Heart left ventricle (tissue), 13 donors: ENCODE measurements around the gene LSS.
"Not testable (repeated sequence)": the region's sequence is repeated elsewhere in the genome, so short reads cannot be mapped to it uniquely, and the experiment has no call there.

ENCODE experiments used
- CTCF ChIP-seq, 12 donors: fragments of 200-600 bp; sonication (generic) in 4 of 12; IDR thresholded peaks; one replicate each; pipeline versions ENCODE4 v1.5.0 to v1.8.0; 2018 to 2022; ENCODE audit warnings: antibody characterized with exemption in 12 of 12, mild to moderate bottlenecking in 5 of 12
- POLR2A ChIP-seq, 2 donors: fragments of 450-650 bp; IDR thresholded peaks; one replicate each; pipeline ENCODE4 v1.6.1; 2017; ENCODE audit warnings: antibody characterized with exemption in 2 of 2, mild to moderate bottlenecking in 2 of 2, moderate library complexity in 2 of 2
- donor health status: ischemic (EF 13 %, LVEDD 7.1; RV severe dilation, severe dysfunction).
- donor health status: DM: no; HTN: yes; CAD: no.
- donor health status: DM: no; HTN: no; CAD: no.
- donor health status: ischemic (EF 25% LVEDD 6.9; RV normal size, moderate dysfunction).
- donor health status: ischemic (EF 25% LVEDD 5.7; RV mildly dilated, moderate dysfunction).
- donor health status: ischemic (EF 35%, LVEDD 5.7; RV mildly dilated, moderate dysfunction).
- donor health status: nonischemic (EF 11% LVEDD 7.7; RV severe dilation, severe dysfunction).
- donor health status: DM: yes; HTN: yes; CAD: no.
- donor health status: PGD.
- donor health status: ischemic (EF 29% LVEDD 5.4; RV normal size, mild dysfunction).
- donor health status: nonischemic (EF 23%, LVEDD 6.1; RV moderate dilation, normal function).

- not testable (repeated sequence) for TF ChIP-seq POLR2A, CTCF (IDR thresholded peaks at IDR 0.05)
These were observed 58.0 kb downstream of the LSS start for GRCh38 chr21:46170436-46171193.
